Heart right ventricle (tissue), 16 donors: Measurements from ENCODE around the gene TAGLN3. TPM values are rescaled to one million over a fixed set of nuclear protein-coding genes. Genes with fewer than 3 reads are reported as not detected.

Experiments used
- ATAC-seq, 8 donors: fragments of 200-7000 bp; cut with Tn5 transposase; one replicate each; pipeline ENCODE4 v1.9.1; 2020; ENCODE audit warnings: mild to moderate bottlenecking in 8 of 8, moderate library complexity in 8 of 8, moderate number of reproducible peaks in 1 of 8
- DNase-seq, 2 donors: peaks; one replicate each; pipeline ENCODE4 v3.0.0-alpha.2; 2020
- H3K27ac ChIP-seq, 10 donors: fragments of 200-600 bp; sonication (generic) in 2 of 10; one replicate each; pipeline versions ENCODE4 v1.5.0 to v1.8.0; 2020 to 2022; ENCODE audit warnings: mild to moderate bottlenecking in 3 of 10
- H3K27me3 ChIP-seq, 7 donors: fragments of 200-600 bp; one replicate each; pipeline ENCODE4 v1.8.0; 2021 to 2022; ENCODE audit warnings: mild to moderate bottlenecking in 2 of 7
- H3K36me3 ChIP-seq, 9 donors: fragments of 200-600 bp; sonication (generic) in 1 of 9; one replicate each; pipeline versions ENCODE4 v1.5.0 to v1.8.0; 2020 to 2022; ENCODE audit warnings: mild to moderate bottlenecking in 2 of 9
- H3K4me1 ChIP-seq, 9 donors: fragments of 200-600 bp; sonication (generic) in 1 of 9; one replicate each; pipeline versions ENCODE4 v1.5.0 to v1.8.0; 2020 to 2022; ENCODE audit warnings: mild to moderate bottlenecking in 4 of 9
- H3K4me3 ChIP-seq, 10 donors: fragments of 200-600 bp; sonication (generic) in 2 of 10; one replicate each; pipeline versions ENCODE4 v1.5.0 to v1.8.0; 2020 to 2022; ENCODE audit warnings: mild to moderate bottlenecking in 7 of 10, moderate library complexity in 2 of 10
- H3K9me3 ChIP-seq, 11 donors: fragments of 200-600 bp in 10 of 11; sonication (generic) in 2 of 11; one replicate each; pipeline versions ENCODE4 v1.5.0 to v1.8.0; 2013 to 2022; ENCODE audit warnings: mild to moderate bottlenecking in 2 of 11, control low read depth in 1 of 11, moderate library complexity in 1 of 11
- CTCF ChIP-seq, 9 donors: fragments of 200-600 bp; sonication (generic) in 2 of 9; IDR thresholded peaks; one replicate each; pipeline versions ENCODE4 v1.5.0 to v1.8.0; 2021 to 2022; ENCODE audit warnings: antibody characterized with exemption in 9 of 9, mild to moderate bottlenecking in 5 of 9, moderate library complexity in 1 of 9
- WGBS, 2 donors: extraction: QIAGEN DNeasy Blood & Tissue Kit; methylation state at CpG; one replicate each; pipeline ENCODE4 v1.1.7; 2013; ENCODE audit warnings: inconsistent platforms in 1 of 2; 5-methylcytosine and 5-hydroxymethylcytosine counted together
- intact Hi-C, 10 donors: fragments of 100-400 bp; cut with DNase I; formaldehyde crosslinking; loops; one replicate each; pipeline versions ENCODE4 v1.11.1 to v1.14.2; 2022
- polyA plus RNA-seq, 2 donors: library from polyadenylated mRNA; stranded (reverse); fragments of 200-250 nt; gene quantifications; one replicate each; pipeline ENCODE4 v1.2.3, GENCODE V29; 2013
- total RNA-seq, 10 donors: library from RNA; stranded (reverse); fragmentation: NEBNext Ultra II Directional in 3 of 10; extraction: Animal tissue kit (Norgen Biotek cat#: 25700) in 3 of 10; gene quantifications; one replicate each; pipeline versions ENCODE4 v1.2.1 to v1.2.4, GENCODE V29; 2021 to 2023
- donor health status: Arrhythmogenic right ventricular cardiomyopathy.
- donor health status: ischemic (EF 13 %, LVEDD 7.1; RV severe dilation, severe dysfunction).
- donor health status: healthy with polysubstance abuse.
- donor health status: DM: no; HTN: yes; CAD: no.
- donor health status: DM: no; HTN: no; CAD: no.
- donor health status: ischemic (EF 25% LVEDD 6.9; RV normal size, moderate dysfunction).
- donor health status: ischemic (EF 25% LVEDD 5.7; RV mildly dilated, moderate dysfunction).
- donor health status: healthy.
- donor health status: DM: yes; HTN: yes; CAD: no.
- donor health status: Ischemic cardiomyopathy.
- donor health status: ischemic (EF 35%, LVEDD 5.7; RV mildly dilated, moderate dysfunction).
- donor health status: nonischemic (EF 11% LVEDD 7.7; RV severe dilation, severe dysfunction).
- donor health status: DM: yes; HTN: yes; CAD: no.
- donor health status: PGD.
- donor health status: ischemic (EF 29% LVEDD 5.4; RV normal size, mild dysfunction).
- donor health status: nonischemic (EF 23%, LVEDD 6.1; RV moderate dilation, normal function).

TAGLN3 gene
- total and polyA plus RNA-seq, 12 donors: 0.10 to 1.1 (median 0.58) TPM; not detected in 3

- 85 to 92% methylated on average over 1 of the region's 1 CpG for WGBS, 2 donors
- ATAC-seq: no peak
- H3K36me3 ChIP-seq: no peaks in the 10 kb centered on the region
- H3K4me3 ChIP-seq: no peak overlapping the region
- H3K27ac ChIP-seq: no peak overlapping the region
- peaks cover 0 to 6% (median 0%) of the 10 kb centered on the region in 7 donors for H3K27me3 ChIP-seq
- TF ChIP-seq CTCF (IDR thresholded peaks at IDR 0.05): no peak
- intact Hi-C loops: loop anchor here in 3 of 10 donors (10.0 kb wide), 3 partner anchors 52 to 382 kb away; partner anchors contain the start of gene TAGLN3 (in 1 of the 3)
- DNase-seq: no peak
- H3K4me1 ChIP-seq: peaks cover 0 to 9% (median 0%) of the 10 kb centered on the region in 9 donors
- H3K9me3 ChIP-seq: no peaks in the 10 kb centered on the region
Observed at GRCh38 chr3:112047264-112047663, 48.5 kb downstream of the TAGLN3 start.

- no peaks in the 10 kb centered on the region for H3K36me3 ChIP-seq
- H3K27ac ChIP-seq: no peak overlapping the region
- peaks cover 0 to 6% (median 0%) of the 10 kb centered on the region in 7 donors for H3K27me3 ChIP-seq
- H3K4me3 ChIP-seq: no peak overlapping the region
- no peak for DNase-seq
- H3K9me3 ChIP-seq: no peaks in the 10 kb centered on the region
- TF ChIP-seq CTCF (IDR thresholded peaks at IDR 0.05): no peak
- intact Hi-C loops: loop anchor here in 3 of 10 donors (10.0 kb wide), 3 partner anchors 54 to 384 kb away; partner anchors contain the start of gene TAGLN3 (in 1 of the 3)
- ATAC-seq: no peak
- 58 to 73% methylated on average over 8 of the region's 8 CpGs for WGBS, 2 donors
- peaks cover 0 to 3% (median 0%) of the 10 kb centered on the region in 9 donors for H3K4me1 ChIP-seq
Observed at GRCh38 chr3:112048911-112049310, 50.2 kb downstream of the TAGLN3 start.

- TF ChIP-seq CTCF (IDR thresholded peaks at IDR 0.05): no peak
Observed at GRCh38 chr3:112053229-112053628, 54.5 kb downstream of the TAGLN3 start.

GRCh38 chr3:112056451-112056929 lies 57.8 kb downstream of the TAGLN3 start:
- no peaks in the 10 kb centered on the region for H3K36me3 ChIP-seq
- peaks cover 0 to 10% (median 0%) of the 10 kb centered on the region in 7 donors for H3K27me3 ChIP-seq
- ATAC-seq (no peak), DNase-seq (no peak)
- no peak overlapping the region for H3K27ac ChIP-seq
- no peak for TF ChIP-seq CTCF (IDR thresholded peaks at IDR 0.05)
- no peaks in the 10 kb centered on the region for H3K4me1 ChIP-seq
- H3K4me3 ChIP-seq: no peak overlapping the region
- WGBS, 2 donors: 86 to 91% methylated on average over 6 of the region's 6 CpGs
- intact Hi-C loops: no loop called here
- no peaks in the 10 kb centered on the region for H3K9me3 ChIP-seq

More at GRCh38 chr3:112053229-112053628, 54.5 kb downstream of the TAGLN3 start:
- intact Hi-C loops: no loop called here
- ATAC-seq: no peak
- no peak for DNase-seq
- H3K4me3 ChIP-seq: no peak overlapping the region
- no peaks in the 10 kb centered on the region for H3K9me3 ChIP-seq
- no peak overlapping the region for H3K27ac ChIP-seq
- no peaks in the 10 kb centered on the region for H3K36me3 ChIP-seq
- WGBS, 2 donors: 37 to 45% methylated on average over 1 of the region's 1 CpG
- no peaks in the 10 kb centered on the region for H3K4me1 ChIP-seq
- peaks cover 0 to 10% (median 0%) of the 10 kb centered on the region in 7 donors for H3K27me3 ChIP-seq
